Muscle of leg (tissue), 11 donors: ENCODE results near the gene OR51F2. TPM values are rescaled to one million over a fixed set of nuclear protein-coding genes. Genes with fewer than 3 reads are reported as not detected.
"Not testable (repeated sequence)": the region's sequence is repeated elsewhere in the genome, so short reads cannot be mapped to it uniquely, and the experiment has no call there.

Source experiments
- DNase-seq: peaks from one replicate; pipeline ENCODE4 v3.0.0; 2013
- H3K27ac ChIP-seq: one replicate; pipeline ENCODE4 v1.5.1; 2013; ENCODE audit warnings: mild to moderate bottlenecking, low read length, control low read depth
- H3K27me3 ChIP-seq: one replicate; pipeline ENCODE4 v1.6.1; 2013; ENCODE audit warnings: low read length; ENCODE audit not compliant: control insufficient read depth, insufficient read depth
- H3K36me3 ChIP-seq: one replicate; pipeline ENCODE4 v1.6.1; 2013; ENCODE audit warnings: low read length; ENCODE audit not compliant: control insufficient read depth, insufficient read depth
- H3K4me1 ChIP-seq: one replicate; pipeline ENCODE4 v1.6.1; 2013; ENCODE audit warnings: low read length; ENCODE audit not compliant: control insufficient read depth, insufficient read depth
- H3K4me3 ChIP-seq: one replicate; pipeline ENCODE4 v1.5.1; 2013; ENCODE audit warnings: low read length, control low read depth
- H3K9me3 ChIP-seq: replicated peaks from 2 replicates; pipeline ENCODE4 v1.6.1; 2013; ENCODE audit warnings: low read depth, low read length; ENCODE audit not compliant: control insufficient read depth
- WGBS: methylation state at CpG from one replicate; pipeline ENCODE4 v1.1.5; 2013; ENCODE audit warnings: missing lambda C conversion rate; ENCODE audit not compliant: insufficient coverage; 5-methylcytosine and 5-hydroxymethylcytosine counted together
- polyA plus RNA-seq, 8 donors: library from polyadenylated mRNA; unstranded; fragments of 120-200 nt; gene quantifications; one replicate each; pipeline versions ENCODE4 v1.2.1 to v1.2.3, GENCODE V29; 2013; ENCODE audit warnings: inconsistent platforms in 1 of 8, low replicate concordance in 1 of 8; ENCODE audit not compliant: insufficient read length in 8 of 8, insufficient read depth in 1 of 8
- total RNA-seq: library from RNA; stranded (reverse); fragments of 120-200 nt; gene quantifications from one replicate; pipeline ENCODE4 v1.2.4, GENCODE V29; 2013

Gene OR51F2
- total and polyA plus RNA-seq, 9 donors: 0.10 TPM; not detected in 8

GRCh38 chr11:4830346-4830745 lies 9.2 kb downstream of the OR51F2 start:
- Histone ChIP-seq H3K4me3 (no peak overlapping the region), H3K4me1 (no peaks in the 10 kb centered on the region), H3K9me3 (no peaks in the 10 kb centered on the region), H3K27ac (no peak overlapping the region), H3K27me3 (no peaks in the 10 kb centered on the region), H3K36me3 (no peaks in the 10 kb centered on the region)
- DNase-seq: no peak
- no CpG with 5 or more reads among the region's 1 CpG for WGBS

- H3K4me3 ChIP-seq: no peak overlapping the region
- H3K27me3 ChIP-seq: no peaks in the 10 kb centered on the region
- no peak for DNase-seq
- H3K36me3 ChIP-seq: no peaks in the 10 kb centered on the region
- WGBS: 66% methylated on average over 2 of the region's 2 CpGs
- H3K27ac ChIP-seq: no peak overlapping the region
- no peaks in the 10 kb centered on the region for H3K4me1 ChIP-seq
- H3K9me3 ChIP-seq: no peaks in the 10 kb centered on the region
Measured at GRCh38 chr11:4830909-4831308, 9.8 kb downstream of the OR51F2 start.

- Histone ChIP-seq H3K27me3 (no peaks in the 10 kb centered on the region), H3K36me3 (no peaks in the 10 kb centered on the region), H3K4me3 (no peak overlapping the region), H3K27ac (no peak overlapping the region), H3K4me1 (no peaks in the 10 kb centered on the region), H3K9me3 (no peaks in the 10 kb centered on the region)
- WGBS: 91% methylated on average over 1 of the region's 2 CpGs
- no peak for DNase-seq
Measured at GRCh38 chr11:4839851-4840549, 18.9 kb downstream of the OR51F2 start.

- no peak within 1 kb of the TSS for H3K4me3 ChIP-seq
- no peaks in the 10 kb centered on the region for H3K4me1 ChIP-seq
- no peaks in the 10 kb centered on the region for H3K27me3 ChIP-seq
- H3K9me3 ChIP-seq: no peaks in the 10 kb centered on the region
- no peak within 1 kb of the TSS for H3K27ac ChIP-seq
- no peaks in the 10 kb centered on the region for H3K36me3 ChIP-seq
- DNase-seq: no peak
- WGBS: 66% methylated on average over 8 of the region's 9 CpGs
Measured at GRCh38 chr11:4848908-4849532, 27.9 kb downstream of the OR51F2 start, which contains the start of gene OR51S1. Gene OR51S1 (minus strand): TSS chr11:4849208. CDS start chr11:4849208, 0 bp downstream.

- no peak overlapping the region for H3K27ac ChIP-seq
- peak; percentile 6 for DNase-seq
- WGBS: 37% methylated on average over 4 of the region's 4 CpGs
Measured at GRCh38 chr11:4851033-4851432, 29.9 kb downstream of the OR51F2 start.

GRCh38 chr11:4854286-4854685 lies 33.2 kb downstream of the OR51F2 start:
- WGBS: 80% methylated on average over 7 of the region's 7 CpGs
- not testable (repeated sequence) for H3K27me3 ChIP-seq, H3K4me1 ChIP-seq, DNase-seq, H3K4me3 ChIP-seq, H3K27ac ChIP-seq, H3K9me3 ChIP-seq, H3K36me3 ChIP-seq

More at GRCh38 chr11:4851033-4851432, 29.9 kb downstream of the OR51F2 start:
- Histone ChIP-seq H3K27me3 (no peaks in the 10 kb centered on the region), H3K4me1 (no peaks in the 10 kb centered on the region), H3K4me3 (no peak overlapping the region), H3K36me3 (no peaks in the 10 kb centered on the region), H3K9me3 (no peaks in the 10 kb centered on the region)

GRCh38 chr11:4862447-4863236 lies 41.5 kb downstream of the OR51F2 start:
- Histone ChIP-seq H3K36me3 (no peaks in the 10 kb centered on the region), H3K27me3 (no peaks in the 10 kb centered on the region), H3K27ac (no peak overlapping the region), H3K9me3 (no peaks in the 10 kb centered on the region), H3K4me1 (no peaks in the 10 kb centered on the region), H3K4me3 (no peak overlapping the region)
- no peak for DNase-seq

- DNase-seq: peak; percentile 20
- no peak overlapping the region for H3K27ac ChIP-seq
- 60% methylated on average over 1 of the region's 4 CpGs for WGBS
- H3K4me3 ChIP-seq: no peak overlapping the region
- H3K4me1 ChIP-seq: no peaks in the 10 kb centered on the region
- no peaks in the 10 kb centered on the region for H3K36me3 ChIP-seq
- no peaks in the 10 kb centered on the region for H3K27me3 ChIP-seq
- H3K9me3 ChIP-seq: no peaks in the 10 kb centered on the region
Measured at GRCh38 chr11:4863876-4864275, 42.8 kb downstream of the OR51F2 start.

GRCh38 chr11:4865855-4866254 lies 44.7 kb downstream of the OR51F2 start:
- no CpG with 5 or more reads among the region's 1 CpG for WGBS
- DNase-seq: no peak
- H3K4me3 ChIP-seq: no peak overlapping the region

More at GRCh38 chr11:4865855-4866254, 44.7 kb downstream of the OR51F2 start:
- no peaks in the 10 kb centered on the region for H3K9me3 ChIP-seq
- H3K27me3 ChIP-seq: no peaks in the 10 kb centered on the region
- no peak overlapping the region for H3K27ac ChIP-seq
- H3K4me1 ChIP-seq: no peaks in the 10 kb centered on the region
- H3K36me3 ChIP-seq: no peaks in the 10 kb centered on the region
